Pancreas (tissue), 10 donors: ENCODE results near the gene KLF11. TPM values are rescaled to one million over a fixed set of nuclear protein-coding genes. Genes with fewer than 3 reads are reported as not detected.
A peak's percentile ranks its signal among the peaks of the same experiment; 100 is the strongest.

Experiments used
- ATAC-seq, 4 donors: fragments of 200-7000 bp; cut with Tn5 transposase; one replicate each; pipeline versions ENCODE4 v1.8.0 to v1.9.1; 2020; ENCODE audit warnings: mild to moderate bottlenecking in 4 of 4, moderate library complexity in 4 of 4
- DNase-seq, 6 donors: peaks; one replicate each; pipeline ENCODE4 v3.0.0-alpha.2; 2020
- FAIRE-seq: peaks from 2 replicates; lab custom pipeline; 2012; peaks lifted over from hg19 to GRCh38; lab: Jason Lieb, UNC
- H3K27ac ChIP-seq, 4 donors: fragments of 200-600 bp; sonication (generic); 1 replicate in 3 of 4; 2 replicates in 1 of 4; pipeline versions ENCODE4 v1.5.0 to v1.8.0; 2020
- H3K27me3 ChIP-seq, 4 donors: fragments of 200-600 bp; one replicate each; pipeline ENCODE4 v1.8.0; 2021
- H3K36me3 ChIP-seq, 3 donors: fragments of 200-600 bp; sonication (generic) in 1 of 3; one replicate each; pipeline versions ENCODE4 v1.5.0 to v1.8.0; 2020 to 2021
- H3K4me1 ChIP-seq, 3 donors: fragments of 200-600 bp; one replicate each; pipeline ENCODE4 v1.8.0; 2021
- H3K4me3 ChIP-seq, 4 donors: fragments of 200-600 bp; sonication (generic) in 2 of 4; one replicate each; pipeline versions ENCODE4 v1.5.0 to v1.8.0; 2020 to 2021
- H3K9me3 ChIP-seq, 4 donors: fragments of 200-600 bp; one replicate each; pipeline ENCODE4 v1.8.0; 2021
- CTCF ChIP-seq, 4 donors: fragments of 200-600 bp; sonication (generic) in 3 of 4; IDR thresholded peaks; one replicate each; pipeline versions ENCODE4 v1.5.0 to v1.8.0; 2021; ENCODE audit warnings: antibody characterized with exemption in 4 of 4
- WGBS, 2 donors: extraction: QIAGEN DNeasy Blood & Tissue Kit; methylation state at CpG; one replicate each; pipeline ENCODE4 v1.1.7; 2013; 5-methylcytosine and 5-hydroxymethylcytosine counted together
- intact Hi-C, 3 donors: fragments of 100-400 bp; cut with DNase I; formaldehyde crosslinking; loops; one replicate each; pipeline versions ENCODE4 v1.11.1 to v1.14.2; 2022
- polyA plus RNA-seq, 2 donors: library from polyadenylated mRNA; stranded (reverse); fragments of 200-250 nt; gene quantifications; one replicate each; pipeline ENCODE4 v1.2.3, GENCODE V29; 2013
- total RNA-seq, 6 donors: library from RNA; stranded (reverse); fragmentation: NEBNext Ultra II Directional in 4 of 6; extraction: Animal tissue kit (Norgen Biotek cat#: 25700) in 4 of 6; gene quantifications; one replicate each; pipeline versions ENCODE4 v1.2.1 to v1.2.4, GENCODE V29; 2021 to 2023
- donor health status: healthy with polysubstance abuse.
- donor health status: DM: no; HTN: no; CAD: no; lungs with moderate emphysema.
- donor health status: DM: no; HTN: no; CAD: no.
- donor health status: control.
- donor health status: control.
- donor health status: Bipolar disorder and iron deficiency.
- donor health status: DM: yes; HTN: yes; CAD: no.
- donor health status: DM: no; HTN: no; CAD: no.
- donor health status: DM: no; HTN: no; CAD: no.
- donor health status: DM: yes; HTN: yes; CAD: no.

The KLF11 gene
- total and polyA plus RNA-seq, 8 donors, result 6.4 to 41.2 (median 21.3) TPM

DNA sequence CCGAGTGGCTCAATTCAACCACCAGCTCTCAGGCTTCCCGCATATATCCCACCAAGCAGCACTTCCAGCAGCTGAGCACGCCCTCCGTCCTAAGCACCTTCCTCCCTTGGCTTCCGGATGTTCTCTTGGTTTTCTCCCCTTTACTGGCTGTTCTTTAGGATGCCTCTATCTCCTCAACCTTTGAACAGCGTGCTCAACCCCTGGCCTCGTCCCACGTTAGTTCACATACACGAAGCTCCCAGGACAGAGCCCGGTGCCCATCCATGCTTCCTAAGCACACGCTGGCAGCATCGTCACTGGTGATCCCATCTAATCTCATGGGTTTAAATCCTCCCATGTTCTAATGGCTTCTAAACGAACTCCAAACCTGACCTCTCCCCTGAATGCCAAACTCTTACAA, 33.2 kb downstream of the KLF11 start:
- DNase-seq (peak in 1 of 6 donors; percentile 33), FAIRE-seq (no peak), ATAC-seq (no peak)
- 73 to 76% methylated on average over 13 of the region's 13 CpGs for WGBS, 2 donors
- intact Hi-C loops, result no loop called here
- TF ChIP-seq CTCF (IDR thresholded peaks at IDR 0.05), result no peak
- Histone ChIP-seq H3K27me3 (no peaks in the 10 kb centered on the region), H3K4me3 (no peak overlapping the region), H3K27ac (no peak overlapping the region), H3K9me3 (no peaks in the 10 kb centered on the region), H3K4me1 (no peaks in the 10 kb centered on the region), H3K36me3 (no peaks in the 10 kb centered on the region)

DNA sequence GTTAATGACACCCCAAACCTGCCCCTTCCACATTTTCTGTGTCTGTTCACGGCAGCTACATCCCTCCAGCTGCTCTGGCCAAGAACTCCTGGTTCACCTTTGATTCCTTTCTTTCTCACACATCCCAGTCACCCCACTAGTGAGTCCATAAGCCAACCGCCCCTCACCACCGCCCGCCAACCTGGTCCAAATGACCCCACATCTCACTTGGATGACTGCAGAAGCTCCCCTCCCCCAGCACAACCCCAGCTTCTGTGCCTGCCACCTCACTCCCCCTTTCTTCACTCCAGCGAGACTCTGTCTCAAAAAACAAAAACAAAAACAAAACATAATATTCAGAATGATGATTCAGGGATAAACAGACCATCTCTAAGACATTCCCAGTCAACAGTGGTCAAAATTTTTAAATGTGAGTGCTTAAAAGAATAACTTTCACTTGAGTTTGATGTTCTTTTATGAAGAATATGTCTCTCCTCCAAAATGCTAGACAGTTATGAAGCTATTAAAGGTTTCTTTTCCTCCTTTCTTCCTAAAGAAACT, 33.7 kb downstream of the KLF11 start:
- no peaks in the 10 kb centered on the region for H3K27me3 ChIP-seq
- H3K9me3 ChIP-seq, result no peaks in the 10 kb centered on the region
- H3K27ac ChIP-seq, result no peak overlapping the region
- no peaks in the 10 kb centered on the region for H3K36me3 ChIP-seq
- H3K4me1 ChIP-seq, result no peaks in the 10 kb centered on the region
- FAIRE-seq (no peak), ATAC-seq (no peak), DNase-seq (peak in 1 of 6 donors; percentile 19)
- no peak for TF ChIP-seq CTCF (IDR thresholded peaks at IDR 0.05)
- intact Hi-C loops, result no loop called here
- 79 to 80% methylated on average over 5 of the region's 5 CpGs for WGBS, 2 donors
- no peak overlapping the region for H3K4me3 ChIP-seq

- no peak for FAIRE-seq
- WGBS, 2 donors, result 66% methylated on average over 7 of the region's 7 CpGs
- Histone ChIP-seq H3K4me1 (no peaks in the 10 kb centered on the region), H3K27me3 (no peaks in the 10 kb centered on the region), H3K4me3 (peak overlapping the region in 2 of 4 donors; percentile 45 to 64), H3K36me3 (no peaks in the 10 kb centered on the region), H3K27ac (no peak overlapping the region), H3K9me3 (no peaks in the 10 kb centered on the region)
- peak in 1 of 6 donors; percentile 9 for DNase-seq
- intact Hi-C loops, result no loop called here
- ATAC-seq, result no peak
- no peak for TF ChIP-seq CTCF (IDR thresholded peaks at IDR 0.05)
These were observed 34.7 kb downstream of the KLF11 start for GRCh38 chr2:10078001-10078400.

- peak in 2 of 6 donors; percentile 43 to 62 for DNase-seq
- FAIRE-seq, result no peak
- peak in 3 of 4 donors; percentile 14 to 36 (median 32) for ATAC-seq
- intact Hi-C loops, result no loop called here
- H3K9me3 ChIP-seq, result no peaks in the 10 kb centered on the region
- no peaks in the 10 kb centered on the region for H3K4me1 ChIP-seq
- peak overlapping the region; percentile 61 to 78 (median 74) for H3K27ac ChIP-seq
- no peaks in the 10 kb centered on the region for H3K36me3 ChIP-seq
- WGBS, 2 donors, result 27 to 29% methylated on average over 12 of the region's 12 CpGs
- peak overlapping the region; percentile 40 to 64 (median 50) for H3K4me3 ChIP-seq
- H3K27me3 ChIP-seq, result no peaks in the 10 kb centered on the region
- TF ChIP-seq CTCF (IDR thresholded peaks at IDR 0.05), result no peak
These were observed 35.4 kb downstream of the KLF11 start for GRCh38 chr2:10078704-10079265.

- H3K4me1 ChIP-seq, result no peaks in the 10 kb centered on the region
- FAIRE-seq, result no peak
- 1% methylated on average over 48 to 53 of the region's 53 CpGs for WGBS, 2 donors
- peak in 3 of 6 donors; percentile 50 to 82 (median 77) for DNase-seq
- H3K27ac ChIP-seq, result peak overlapping the region; percentile 61 to 78 (median 74)
- ATAC-seq, result peak; percentile 47 to 75 (median 70)
- no peaks in the 10 kb centered on the region for H3K36me3 ChIP-seq
- no peaks in the 10 kb centered on the region for H3K27me3 ChIP-seq
- H3K9me3 ChIP-seq, result no peaks in the 10 kb centered on the region
- intact Hi-C loops, result no loop called here
- TF ChIP-seq CTCF (IDR thresholded peaks at IDR 0.05), result no peak
- H3K4me3 ChIP-seq, result peak overlapping the region; percentile 40 to 64 (median 50)
These were observed 36.0 kb downstream of the KLF11 start for GRCh38 chr2:10079266-10079869.
